Spleen (tissue), 11 donors: ENCODE measurements around the gene MS4A4A. TPM values are rescaled to one million over a fixed set of nuclear protein-coding genes. Genes with fewer than 3 reads are reported as not detected.

Source experiments
- DNase-seq: peaks from one replicate; pipeline ENCODE4 v3.0.0-alpha.2; 2020
- H3K27ac ChIP-seq, 8 donors: fragments of 200-600 bp; sonication (generic) in 7 of 8; 1 replicate in 4 of 8; 2 replicates in 4 of 8; pipeline versions ENCODE4 v1.5.0 to v1.8.0; 2016 to 2021; ENCODE audit warnings: inconsistent platforms in 4 of 8, mild to moderate bottlenecking in 4 of 8, moderate library complexity in 1 of 8
- H3K27me3 ChIP-seq, 7 donors: fragments of 200-600 bp; sonication (generic) in 6 of 7; replicated peaks in 1 of 7; 1 replicate in 4 of 7; 2 replicates in 3 of 7; pipeline versions ENCODE4 v1.5.0 to v1.8.0; 2016 to 2021; ENCODE audit warnings: inconsistent platforms in 3 of 7, mild to moderate bottlenecking in 1 of 7
- H3K36me3 ChIP-seq, 6 donors: fragments of 200-600 bp; sonication (generic) in 5 of 6; 1 replicate in 4 of 6; 2 replicates in 2 of 6; pipeline versions ENCODE4 v1.5.0 to v1.8.0; 2016 to 2021; ENCODE audit warnings: inconsistent platforms in 2 of 6
- H3K4me1 ChIP-seq, 6 donors: fragments of 200-600 bp; sonication (generic) in 5 of 6; 1 replicate in 3 of 6; 2 replicates in 3 of 6; pipeline versions ENCODE4 v1.5.0 to v1.8.0; 2016 to 2021; ENCODE audit warnings: inconsistent platforms in 3 of 6
- H3K4me3 ChIP-seq, 8 donors: fragments of 200-600 bp; sonication (generic) in 7 of 8; 1 replicate in 4 of 8; 2 replicates in 4 of 8; pipeline versions ENCODE4 v1.5.0 to v1.8.0; 2016 to 2021; ENCODE audit warnings: inconsistent platforms in 4 of 8, mild to moderate bottlenecking in 4 of 8, moderate library complexity in 2 of 8
- H3K9me3 ChIP-seq, 8 donors: fragments of 200-600 bp; sonication (generic) in 7 of 8; 1 replicate in 4 of 8; 2 replicates in 4 of 8; pipeline versions ENCODE4 v1.5.0 to v1.8.0; 2016 to 2021; ENCODE audit warnings: inconsistent platforms in 4 of 8
- POLR2A ChIP-seq, 3 donors: fragments of 450-650 bp; IDR thresholded peaks; one replicate each; pipeline ENCODE4 v1.5.1; 2017; ENCODE audit warnings: antibody characterized with exemption in 3 of 3, mild to moderate bottlenecking in 1 of 3
- POLR2AphosphoS5 ChIP-seq, 3 donors: sonication (generic); formaldehyde crosslinking; IDR thresholded peaks; one replicate each; pipeline ENCODE4 v1.5.1; 2017; ENCODE audit warnings: antibody characterized with exemption in 3 of 3
- WGBS, 5 donors: extraction: QIAGEN DNeasy Blood & Tissue Kit in 3 of 5; methylation state at CpG; one replicate each; pipeline versions ENCODE4 v1.1.5 to v1.1.7; 2013 to 2018; 5-methylcytosine and 5-hydroxymethylcytosine counted together
- intact Hi-C: fragments of 100-400 bp; cut with DNase I; formaldehyde crosslinking; loops from one replicate; pipeline ENCODE4 v1.15.0; 2023; ENCODE audit warnings: low total_unique reads
- polyA plus RNA-seq, 3 donors: library from polyadenylated mRNA; stranded (reverse); fragments of 200-250 nt; gene quantifications; one replicate each; pipeline ENCODE4 v1.2.1, GENCODE V29; 2013
- total RNA-seq, 7 donors: library from RNA; depleted of rRNA in 3 of 7; stranded (reverse); fragments of >200 nt in 3 of 7; fragmentation: NEBNext Ultra II Directional in 4 of 7; extraction: Animal tissue kit (Norgen Biotek cat#: 25700) in 4 of 7; gene quantifications; one replicate each; pipeline versions ENCODE4 v1.1.0 to v1.2.1, GENCODE V29; 2016 to 2021
- TF ChIP-seq, protein P1 (sequence below), 11 experiments: fragments of 200-600 bp in 7 of 11; fragments of 450-650 bp in 4 of 11; sonication (generic) in 4 of 11; IDR thresholded peaks in 8 of 11; conservative IDR thresholded peaks in 3 of 11; 1 replicate in 7 of 11; 2 replicates in 4 of 11; pipeline versions ENCODE4 v1.4.0 to v1.8.0; 2016 to 2021; ENCODE audit warnings: antibody characterized with exemption in 11 of 11, inconsistent platforms in 4 of 11, mild to moderate bottlenecking in 1 of 11
- donor health status: healthy with polysubstance abuse.
- donor health status: DM: no; HTN: no; CAD: no; lungs with moderate emphysema.
- donor health status: DM: no; HTN: no; CAD: no.
- donor health status: Bipolar disorder and iron deficiency.
- donor health status: healthy.
- donor health status: DM: no; HTN: no; CAD: no.
- donor health status: DM: yes; HTN: yes; CAD: no.

MS4A4A gene
- total and polyA plus RNA-seq, 10 donors: 24.3 to 130 (median 54.0) TPM

DNA sequence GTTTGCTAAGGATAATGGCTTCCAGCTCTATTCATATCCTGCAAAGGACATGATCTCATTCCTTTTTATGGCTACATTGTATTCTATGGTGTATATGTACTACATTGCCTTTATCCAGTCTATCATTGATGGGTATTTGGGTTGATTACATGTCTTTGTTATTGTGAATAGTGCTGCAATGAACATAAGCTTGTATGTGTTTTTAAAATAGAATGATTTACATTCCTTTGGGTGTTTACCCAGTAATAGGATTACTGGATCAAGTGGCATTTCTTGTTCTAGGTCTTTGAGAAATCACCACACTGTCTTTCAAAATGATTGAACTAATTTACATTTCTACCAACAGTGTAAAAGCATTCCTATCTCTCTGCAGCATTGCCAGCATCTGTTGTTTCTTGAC is 40.6 kb downstream of the MS4A4A start:
- H3K4me3 ChIP-seq: no peak overlapping the region
- intact Hi-C loops: no loop called here
- no peaks in the 10 kb centered on the region for H3K36me3 ChIP-seq
- no peaks in the 10 kb centered on the region for H3K4me1 ChIP-seq
- DNase-seq: no peak
- H3K27me3 ChIP-seq: no peaks in the 10 kb centered on the region
- TF ChIP-seq POLR2A (IDR thresholded peaks at IDR 0.05) (no peak), POLR2AphosphoS5 (IDR thresholded peaks at IDR 0.05) (no peak)
- TF ChIP-seq, protein P1, sequence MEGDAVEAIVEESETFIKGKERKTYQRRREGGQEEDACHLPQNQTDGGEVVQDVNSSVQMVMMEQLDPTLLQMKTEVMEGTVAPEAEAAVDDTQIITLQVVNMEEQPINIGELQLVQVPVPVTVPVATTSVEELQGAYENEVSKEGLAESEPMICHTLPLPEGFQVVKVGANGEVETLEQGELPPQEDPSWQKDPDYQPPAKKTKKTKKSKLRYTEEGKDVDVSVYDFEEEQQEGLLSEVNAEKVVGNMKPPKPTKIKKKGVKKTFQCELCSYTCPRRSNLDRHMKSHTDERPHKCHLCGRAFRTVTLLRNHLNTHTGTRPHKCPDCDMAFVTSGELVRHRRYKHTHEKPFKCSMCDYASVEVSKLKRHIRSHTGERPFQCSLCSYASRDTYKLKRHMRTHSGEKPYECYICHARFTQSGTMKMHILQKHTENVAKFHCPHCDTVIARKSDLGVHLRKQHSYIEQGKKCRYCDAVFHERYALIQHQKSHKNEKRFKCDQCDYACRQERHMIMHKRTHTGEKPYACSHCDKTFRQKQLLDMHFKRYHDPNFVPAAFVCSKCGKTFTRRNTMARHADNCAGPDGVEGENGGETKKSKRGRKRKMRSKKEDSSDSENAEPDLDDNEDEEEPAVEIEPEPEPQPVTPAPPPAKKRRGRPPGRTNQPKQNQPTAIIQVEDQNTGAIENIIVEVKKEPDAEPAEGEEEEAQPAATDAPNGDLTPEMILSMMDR (IDR thresholded peaks at IDR 0.05 in 8 of 11, conservative IDR thresholded peaks at IDR 0.05 in 3 of 11): no peak
- H3K9me3 ChIP-seq: peaks cover 0 to 75% (median 46%) of the 10 kb centered on the region in 8 donors
- H3K27ac ChIP-seq: no peak overlapping the region

DNA sequence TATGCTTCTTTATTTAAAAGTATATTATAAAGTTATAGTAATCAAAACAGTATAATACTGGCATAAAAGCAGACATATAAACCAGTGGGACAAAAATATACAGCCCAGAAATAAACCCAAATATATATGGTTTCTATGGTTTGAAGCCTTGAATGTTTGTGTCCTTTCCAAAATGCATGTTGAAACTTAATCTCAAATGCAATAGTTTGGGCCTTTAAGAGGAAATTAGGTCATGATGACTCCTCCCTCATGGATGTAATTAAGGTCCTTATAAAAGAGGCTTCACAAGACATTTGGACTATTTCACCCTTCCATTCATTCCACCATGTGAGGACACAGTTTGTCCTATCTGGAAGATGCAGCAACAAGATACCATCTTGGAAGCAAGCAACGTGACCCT is 46.5 kb downstream of the MS4A4A start, which contains the start of gene MS4A6E:
MS4A6E (plus strand) TSS at position 301 of the 400 bp plus-strand sequence. CDS start 7,641 bp downstream, outside the sequence.
- Histone ChIP-seq H3K4me1 (no peaks in the 10 kb centered on the region), H3K27ac (no peak within 1 kb of the TSS), H3K36me3 (no peaks in the 10 kb centered on the region), H3K9me3 (peaks cover 0 to 66% (median 32%) of the 10 kb centered on the region in 8 donors), H3K27me3 (no peaks in the 10 kb centered on the region), H3K4me3 (no peak within 1 kb of the TSS)
- no peak for DNase-seq
- intact Hi-C loops: no loop called here
- whole genome bisulfite sequencing, 5 donors: 0 to 85% (median 63%) methylated on average over 1 of the region's 1 CpG
- TF ChIP-seq, protein P1 (IDR thresholded peaks at IDR 0.05 in 8 of 11, conservative IDR thresholded peaks at IDR 0.05 in 3 of 11): no peak
- no peak for TF ChIP-seq POLR2AphosphoS5 (IDR thresholded peaks at IDR 0.05)
- TF ChIP-seq POLR2A (IDR thresholded peaks at IDR 0.05): no peak

DNA sequence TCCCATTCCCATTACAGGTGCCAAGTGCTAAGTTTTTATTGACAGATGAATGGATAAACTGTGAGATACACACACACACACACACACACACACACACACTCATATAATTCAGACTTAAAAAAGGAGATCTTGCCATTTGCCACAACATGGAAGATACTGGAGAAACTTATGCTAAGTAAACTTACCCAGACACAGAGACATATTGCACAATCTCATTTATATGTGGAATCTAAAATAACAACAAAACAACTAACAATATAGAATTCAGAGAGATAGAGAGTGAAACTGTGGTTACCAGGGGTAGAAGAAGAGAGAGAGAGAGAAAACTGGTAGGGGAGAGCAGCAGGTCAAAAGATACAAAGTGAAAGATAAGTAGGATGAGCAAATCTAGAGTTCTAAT is 48.0 kb downstream of the MS4A4A start:
- Histone ChIP-seq H3K27ac (no peak overlapping the region), H3K4me1 (peaks cover 0 to 2% (median 0%) of the 10 kb centered on the region in 6 donors), H3K27me3 (no peaks in the 10 kb centered on the region), H3K4me3 (no peak overlapping the region), H3K36me3 (no peaks in the 10 kb centered on the region), H3K9me3 (peaks cover 0 to 52% (median 28%) of the 10 kb centered on the region in 8 donors)
- intact Hi-C loops: no loop called here
- no peak for DNase-seq
- TF ChIP-seq POLR2AphosphoS5 (IDR thresholded peaks at IDR 0.05) (no peak), POLR2A (IDR thresholded peaks at IDR 0.05) (no peak)
- TF ChIP-seq, protein P1 (IDR thresholded peaks at IDR 0.05 in 8 of 11, conservative IDR thresholded peaks at IDR 0.05 in 3 of 11): no peak

GRCh38 chr11:60332846-60333245 is 52.4 kb downstream of the MS4A4A start:
- TF ChIP-seq POLR2AphosphoS5 (IDR thresholded peaks at IDR 0.05) (no peak), POLR2A (IDR thresholded peaks at IDR 0.05) (no peak)
- TF ChIP-seq, protein P1 (IDR thresholded peaks at IDR 0.05 in 8 of 11, conservative IDR thresholded peaks at IDR 0.05 in 3 of 11): no peak
- intact Hi-C loops: loop anchor here (10.0 kb wide), 1 partner anchor 282 kb away; no protein-coding TSS in a partner anchor
- 0 to 67% (median 35%) methylated on average over 3 of the region's 3 CpGs for WGBS, 5 donors
- no peak overlapping the region for H3K4me3 ChIP-seq
- H3K9me3 ChIP-seq: peaks cover 0 to 14% (median 0%) of the 10 kb centered on the region in 8 donors
- no peaks in the 10 kb centered on the region for H3K36me3 ChIP-seq
- H3K4me1 ChIP-seq: peaks cover 0 to 22% (median 2%) of the 10 kb centered on the region in 6 donors
- no peaks in the 10 kb centered on the region for H3K27me3 ChIP-seq
- DNase-seq: no peak
- peak overlapping the region in 1 of 8 donors; percentile 19 for H3K27ac ChIP-seq
